ENCODE data around the gene NOTCH1. TPM values are rescaled to one million over a fixed set of nuclear protein-coding genes. Genes with fewer than 3 reads are reported as not detected.
A peak's percentile ranks its signal among the peaks of the same experiment; 100 is the strongest.

NOTCH1 gene
- total RNA-seq, 2 experiments from 2014 or later = 45.7 to 47.6 TPM

- TF ChIP-seq, protein P1, sequence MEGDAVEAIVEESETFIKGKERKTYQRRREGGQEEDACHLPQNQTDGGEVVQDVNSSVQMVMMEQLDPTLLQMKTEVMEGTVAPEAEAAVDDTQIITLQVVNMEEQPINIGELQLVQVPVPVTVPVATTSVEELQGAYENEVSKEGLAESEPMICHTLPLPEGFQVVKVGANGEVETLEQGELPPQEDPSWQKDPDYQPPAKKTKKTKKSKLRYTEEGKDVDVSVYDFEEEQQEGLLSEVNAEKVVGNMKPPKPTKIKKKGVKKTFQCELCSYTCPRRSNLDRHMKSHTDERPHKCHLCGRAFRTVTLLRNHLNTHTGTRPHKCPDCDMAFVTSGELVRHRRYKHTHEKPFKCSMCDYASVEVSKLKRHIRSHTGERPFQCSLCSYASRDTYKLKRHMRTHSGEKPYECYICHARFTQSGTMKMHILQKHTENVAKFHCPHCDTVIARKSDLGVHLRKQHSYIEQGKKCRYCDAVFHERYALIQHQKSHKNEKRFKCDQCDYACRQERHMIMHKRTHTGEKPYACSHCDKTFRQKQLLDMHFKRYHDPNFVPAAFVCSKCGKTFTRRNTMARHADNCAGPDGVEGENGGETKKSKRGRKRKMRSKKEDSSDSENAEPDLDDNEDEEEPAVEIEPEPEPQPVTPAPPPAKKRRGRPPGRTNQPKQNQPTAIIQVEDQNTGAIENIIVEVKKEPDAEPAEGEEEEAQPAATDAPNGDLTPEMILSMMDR (IDR thresholded peaks at IDR 0.05) = no peak
- intact Hi-C loops (cut with micrococcal nuclease) = no loop called here
- ATAC-seq (no peak), DNase-seq (no peak)
- ChIA-PET POLR2A (interaction anchor here (0.8 to 1.5 kb wide), 3 partner anchors 10 to 60 kb away, joined by 3 to 9 read pairs (median 5); no protein-coding TSS in a partner anchor), CTCF (no interaction called here)
- no peaks in the 10 kb centered on the region for H3K9me3 Mint-ChIP-seq
- peaks cover 52% of the 10 kb centered on the region for H3K4me1 Mint-ChIP-seq (ENCODE audit: low read depth)
- peak overlapping the region; percentile 38 for H3K27ac Mint-ChIP-seq
- H3K27me3 Mint-ChIP-seq = no peaks in the 10 kb centered on the region
- peak overlapping the region; percentile 90 for H3K4me3 Mint-ChIP-seq
- H3K36me3 Mint-ChIP-seq (ENCODE audit: low read depth) = peaks cover 22% of the 10 kb centered on the region
These were observed 1.9 kb downstream of the NOTCH1 start for GRCh38 chr9:136543830-136544547.

DNA sequence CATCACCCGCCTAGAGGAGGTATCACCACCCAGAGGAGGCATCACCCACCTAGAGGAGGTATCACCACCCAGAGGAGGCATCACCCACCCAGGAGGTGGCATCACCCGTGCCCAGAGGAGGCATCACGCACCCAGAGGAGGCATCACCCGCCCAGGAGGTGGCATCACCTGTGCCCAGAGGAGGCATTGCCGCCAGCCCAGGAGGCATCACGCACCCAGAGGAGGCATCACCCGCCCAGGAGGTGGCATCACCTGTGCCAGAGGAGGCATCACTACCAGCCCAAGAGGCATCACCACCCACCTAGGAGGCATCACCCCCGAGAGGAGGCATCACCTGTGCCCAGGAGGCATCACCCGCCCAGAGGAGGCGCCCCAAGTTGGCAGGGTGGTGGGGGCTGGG, 2.6 kb downstream of the NOTCH1 start:
- Mint-ChIP-seq H3K36me3 (ENCODE audit: low read depth) (peaks cover 25% of the 10 kb centered on the region), H3K27me3 (no peaks in the 10 kb centered on the region), H3K27ac (no peak overlapping the region), H3K4me1 (ENCODE audit: low read depth) (peaks cover 58% of the 10 kb centered on the region), H3K9me3 (no peaks in the 10 kb centered on the region), H3K4me3 (peak overlapping the region; percentile 90)
- POLR2A ChIA-PET = interaction anchor here (1.5 kb wide), 1 partner anchor 22 kb away, joined by 4 read pairs; no protein-coding TSS in a partner anchor
- TF ChIP-seq, protein P1 (IDR thresholded peaks at IDR 0.05) = no peak
- intact Hi-C loops (cut with micrococcal nuclease) = no loop called here
- CTCF ChIA-PET = no interaction called here
- ATAC-seq = no peak
- DNase-seq = no peak

DNA sequence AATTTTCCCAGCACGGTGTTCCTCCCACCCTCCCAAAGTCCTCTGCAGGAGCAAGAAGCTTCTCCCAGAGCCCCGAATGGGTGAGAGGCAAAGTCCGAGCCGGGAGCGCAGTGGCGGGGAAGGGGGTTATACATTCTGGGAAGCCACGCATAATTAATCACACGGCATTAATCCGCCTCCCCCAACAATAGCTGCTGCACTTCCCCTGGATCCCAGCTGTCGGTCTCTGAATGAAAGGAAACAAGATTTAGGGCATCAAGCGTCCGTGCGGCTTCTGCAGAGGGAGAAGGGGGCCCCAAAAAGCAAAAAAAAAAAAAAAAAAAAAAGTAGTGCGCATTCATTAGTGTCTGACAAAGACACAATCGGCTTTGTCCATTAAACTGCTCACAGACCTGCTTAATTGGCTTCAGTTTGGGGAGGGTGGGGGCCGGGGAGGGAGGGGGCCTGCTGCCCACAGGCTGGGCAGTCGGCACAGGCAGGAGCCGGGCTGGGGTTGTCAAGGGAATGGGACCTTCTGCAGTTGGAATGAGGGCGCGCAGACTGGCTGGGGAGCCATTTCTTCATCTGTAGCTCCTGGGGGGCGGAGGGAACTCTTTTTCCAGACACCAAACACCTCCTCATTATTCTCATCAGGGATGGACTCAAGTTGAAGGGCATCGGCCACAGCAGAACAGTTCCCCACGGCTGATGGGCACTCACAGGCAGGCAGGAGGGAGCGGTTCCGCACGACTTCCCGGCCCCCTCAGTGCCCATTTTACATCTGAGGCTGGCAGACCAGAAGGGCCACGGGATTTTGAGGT, 3.4 kb downstream of the NOTCH1 start:
- H3K4me1 Mint-ChIP-seq (ENCODE audit: low read depth) = peaks cover 63% of the 10 kb centered on the region
- H3K27me3 Mint-ChIP-seq = no peaks in the 10 kb centered on the region
- POLR2A ChIA-PET = interaction anchor here (0.6 to 1.5 kb wide), 3 partner anchors 9 to 146 kb away, joined by 3 to 11 read pairs (median 4); no protein-coding TSS in a partner anchor
- CTCF ChIA-PET = interaction anchor here (1.2 kb wide), 1 partner anchor 9 kb away, joined by 4 read pairs; no protein-coding TSS in a partner anchor
- DNase-seq (no peak), ATAC-seq (no peak)
- no peak overlapping the region for H3K27ac Mint-ChIP-seq
- peak overlapping the region; percentile 90 for H3K4me3 Mint-ChIP-seq
- TF ChIP-seq, protein P1 (IDR thresholded peaks at IDR 0.05) = no peak
- intact Hi-C loops (cut with micrococcal nuclease) = no loop called here
- no peaks in the 10 kb centered on the region for H3K9me3 Mint-ChIP-seq
- peaks cover 30% of the 10 kb centered on the region for H3K36me3 Mint-ChIP-seq (ENCODE audit: low read depth)

DNA sequence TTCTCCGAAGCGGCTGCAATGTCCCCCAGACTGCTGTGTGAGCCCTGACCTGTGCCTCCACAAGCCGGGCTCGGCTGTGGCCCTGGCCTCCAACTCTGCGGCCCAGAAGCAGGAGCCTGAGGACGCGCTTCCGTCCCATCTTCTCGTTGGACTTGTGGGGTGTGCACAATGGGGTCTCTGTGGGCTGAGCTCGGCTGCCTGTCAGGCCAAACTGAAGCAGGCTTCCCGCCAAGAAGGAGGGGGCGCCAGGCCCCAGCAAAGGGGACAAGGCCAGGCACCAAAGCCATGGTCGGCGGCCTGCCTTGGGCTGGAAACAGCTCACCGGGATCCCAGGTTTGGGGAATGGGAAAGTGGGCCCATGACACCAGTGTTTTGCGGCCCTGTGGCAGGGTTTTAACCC, 4.1 kb downstream of the NOTCH1 start:
- no peaks in the 10 kb centered on the region for H3K9me3 Mint-ChIP-seq
- CTCF ChIA-PET = interaction anchor here (1.2 to 4.7 kb wide), 2 partner anchors 8 to 55 kb away, joined by 4 to 36 read pairs; no protein-coding TSS in a partner anchor
- POLR2A ChIA-PET = interaction anchor here (0.7 to 1.4 kb wide), 3 partner anchors 8 to 526 kb away, joined by 3 to 11 read pairs (median 3); no protein-coding TSS in a partner anchor
- intact Hi-C loops (cut with micrococcal nuclease) = no loop called here
- H3K4me1 Mint-ChIP-seq (ENCODE audit: low read depth) = peaks cover 62% of the 10 kb centered on the region
- peak overlapping the region; percentile 49 for H3K27ac Mint-ChIP-seq
- DNase-seq (no peak), ATAC-seq (no peak)
- TF ChIP-seq, protein P1 (IDR thresholded peaks at IDR 0.05) = no peak
- no peak overlapping the region for H3K4me3 Mint-ChIP-seq
- H3K27me3 Mint-ChIP-seq = no peaks in the 10 kb centered on the region
- H3K36me3 Mint-ChIP-seq (ENCODE audit: low read depth) = peaks cover 36% of the 10 kb centered on the region

Measured in activated CD8-positive, alpha-beta T cell treated with anti-CD3 and anti-CD28 coated beads for 36 hours (primary cell).